Measurements from ENCODE around the gene INHA.

The INHA gene

DNA sequence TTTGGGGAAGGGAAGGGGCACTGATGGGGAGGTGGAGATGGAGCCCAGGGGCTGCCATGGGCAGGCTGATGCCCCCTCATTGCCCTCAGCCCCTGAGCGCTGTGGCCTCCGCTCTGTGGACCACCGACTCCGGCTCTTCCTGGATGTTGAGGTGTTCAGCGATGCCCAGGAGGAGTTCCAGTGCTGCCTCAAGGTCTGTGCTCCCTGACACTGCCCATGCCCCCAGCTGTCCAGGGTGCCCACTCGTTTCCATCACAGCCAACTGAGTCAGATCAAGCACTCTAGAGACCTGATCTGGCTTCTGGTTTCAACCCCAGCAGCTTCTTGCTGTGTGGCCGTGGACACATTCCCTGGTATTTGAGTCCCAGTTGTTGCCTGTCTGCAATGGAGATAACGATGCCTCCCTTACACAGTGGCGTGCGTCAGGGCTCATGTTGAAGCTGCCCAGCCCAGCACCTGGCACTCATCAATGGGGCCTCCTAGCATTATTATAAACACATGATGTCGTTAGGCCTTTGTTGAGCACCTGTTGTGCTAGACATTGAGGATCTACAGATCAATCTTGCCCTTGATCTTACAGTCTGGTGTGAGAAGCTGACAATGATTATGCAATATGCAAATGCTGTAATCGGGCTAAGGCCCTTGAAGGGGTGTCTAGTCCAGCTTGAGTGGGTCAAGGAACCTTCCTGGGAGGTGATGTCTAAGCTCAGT is 39.9 kb downstream of the INHA start:
- H3K9me3 ChIP-seq (ENCODE audit: severe bottlenecking) = no peaks in the 10 kb centered on the region
- H3K27me3 ChIP-seq (ENCODE audit: insufficient read depth, low read depth, severe bottlenecking) = no peaks in the 10 kb centered on the region
- H3K36me3 ChIP-seq = peaks cover 3% of the 10 kb centered on the region; the same call in 1 of the 2 replicates
- H3K27ac ChIP-seq = no peak overlapping the region
- no peak overlapping the region for H3K4me3 ChIP-seq (ENCODE audit: low read depth, low read length)
- TF ChIP-seq, protein P1, sequence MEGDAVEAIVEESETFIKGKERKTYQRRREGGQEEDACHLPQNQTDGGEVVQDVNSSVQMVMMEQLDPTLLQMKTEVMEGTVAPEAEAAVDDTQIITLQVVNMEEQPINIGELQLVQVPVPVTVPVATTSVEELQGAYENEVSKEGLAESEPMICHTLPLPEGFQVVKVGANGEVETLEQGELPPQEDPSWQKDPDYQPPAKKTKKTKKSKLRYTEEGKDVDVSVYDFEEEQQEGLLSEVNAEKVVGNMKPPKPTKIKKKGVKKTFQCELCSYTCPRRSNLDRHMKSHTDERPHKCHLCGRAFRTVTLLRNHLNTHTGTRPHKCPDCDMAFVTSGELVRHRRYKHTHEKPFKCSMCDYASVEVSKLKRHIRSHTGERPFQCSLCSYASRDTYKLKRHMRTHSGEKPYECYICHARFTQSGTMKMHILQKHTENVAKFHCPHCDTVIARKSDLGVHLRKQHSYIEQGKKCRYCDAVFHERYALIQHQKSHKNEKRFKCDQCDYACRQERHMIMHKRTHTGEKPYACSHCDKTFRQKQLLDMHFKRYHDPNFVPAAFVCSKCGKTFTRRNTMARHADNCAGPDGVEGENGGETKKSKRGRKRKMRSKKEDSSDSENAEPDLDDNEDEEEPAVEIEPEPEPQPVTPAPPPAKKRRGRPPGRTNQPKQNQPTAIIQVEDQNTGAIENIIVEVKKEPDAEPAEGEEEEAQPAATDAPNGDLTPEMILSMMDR (IDR thresholded peaks at IDR 0.05; ENCODE audit: low read depth, low read length) = no peak
- no peak for DNase-seq

DNA sequence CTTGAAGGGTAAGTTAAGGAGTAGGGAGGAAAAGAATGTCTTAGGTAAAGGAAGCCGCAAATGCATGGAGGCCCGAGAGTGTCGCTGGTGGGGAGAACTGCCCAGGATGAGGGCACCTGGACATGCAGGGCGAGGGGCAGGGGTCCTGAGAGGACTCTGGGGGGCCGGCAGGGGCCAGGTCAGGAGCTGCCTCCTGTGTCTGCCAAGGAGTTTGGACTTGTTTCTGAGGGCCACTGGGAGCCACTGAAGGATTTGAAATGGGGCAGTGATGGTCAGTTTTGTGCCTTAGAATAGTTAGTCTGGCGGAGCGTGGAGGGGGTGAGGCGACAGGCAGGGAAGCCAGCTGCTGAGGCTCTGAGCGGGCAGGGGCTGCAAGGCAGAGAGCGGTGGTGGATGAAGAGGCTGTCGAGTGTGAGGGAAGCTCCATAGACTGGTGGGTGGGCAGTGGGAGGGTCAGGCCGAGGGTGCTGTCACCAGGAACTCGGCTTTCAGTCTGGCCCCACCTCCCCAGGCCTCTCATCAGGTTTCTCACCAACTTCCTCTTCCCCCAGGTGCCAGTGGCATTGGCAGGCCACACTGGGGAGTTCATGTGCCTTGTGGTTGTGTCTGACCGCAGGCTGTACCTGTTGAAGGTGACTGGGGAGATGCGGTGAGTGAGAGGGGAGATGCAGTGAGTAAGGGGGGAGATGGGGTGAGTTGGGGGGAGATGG is 40.6 kb downstream of the INHA start:
- H3K36me3 ChIP-seq = peaks cover 3% of the 10 kb centered on the region; the same call in 1 of the 2 replicates
- H3K27me3 ChIP-seq (ENCODE audit: insufficient read depth, low read depth, severe bottlenecking) = no peaks in the 10 kb centered on the region
- no peaks in the 10 kb centered on the region for H3K9me3 ChIP-seq (ENCODE audit: severe bottlenecking)
- DNase-seq = no peak
- H3K4me3 ChIP-seq (ENCODE audit: low read depth, low read length) = no peak overlapping the region
- no peak overlapping the region for H3K27ac ChIP-seq
- TF ChIP-seq, protein P1 (IDR thresholded peaks at IDR 0.05; ENCODE audit: low read depth, low read length) = no peak

DNA sequence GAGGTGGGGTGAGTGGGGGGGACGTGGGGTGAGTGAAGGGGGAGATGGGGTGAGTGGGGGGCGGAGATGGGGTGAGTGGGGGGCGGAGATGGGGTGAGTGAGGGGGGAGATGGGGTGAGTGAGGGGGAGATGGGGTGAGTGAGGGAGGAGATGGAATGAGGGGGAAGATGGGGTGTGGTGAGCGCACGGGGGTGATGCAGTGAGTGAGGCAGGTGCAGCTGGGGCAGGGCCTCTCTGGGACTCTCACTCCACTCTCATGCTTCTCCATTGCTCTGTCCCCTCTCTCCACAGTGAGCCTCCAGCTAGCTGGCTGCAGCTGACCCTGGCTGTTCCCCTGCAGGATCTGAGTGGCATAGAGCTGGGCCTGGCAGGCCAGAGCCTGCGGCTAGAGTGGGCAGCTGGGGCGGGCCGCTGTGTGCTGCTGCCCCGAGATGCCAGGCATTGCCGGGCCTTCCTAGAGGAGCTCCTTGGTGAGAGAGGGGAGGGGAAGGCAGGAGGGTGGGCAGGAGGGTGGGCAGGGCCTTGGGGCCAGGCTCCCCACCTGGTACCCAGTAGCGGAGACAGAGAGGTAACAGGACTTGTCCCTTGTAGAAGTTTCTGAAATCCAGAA is 41.5 kb downstream of the INHA start:
- Histone ChIP-seq H3K36me3 (peaks cover 3% of the 10 kb centered on the region; the same call in 1 of the 2 replicates), H3K27me3 (ENCODE audit: insufficient read depth, low read depth, severe bottlenecking) (no peaks in the 10 kb centered on the region), H3K27ac (no peak overlapping the region), H3K9me3 (ENCODE audit: severe bottlenecking) (no peaks in the 10 kb centered on the region), H3K4me3 (ENCODE audit: low read depth, low read length) (no peak overlapping the region)
- no peak for DNase-seq
- TF ChIP-seq, protein P1 (IDR thresholded peaks at IDR 0.05; ENCODE audit: low read depth, low read length) = no peak

DNA sequence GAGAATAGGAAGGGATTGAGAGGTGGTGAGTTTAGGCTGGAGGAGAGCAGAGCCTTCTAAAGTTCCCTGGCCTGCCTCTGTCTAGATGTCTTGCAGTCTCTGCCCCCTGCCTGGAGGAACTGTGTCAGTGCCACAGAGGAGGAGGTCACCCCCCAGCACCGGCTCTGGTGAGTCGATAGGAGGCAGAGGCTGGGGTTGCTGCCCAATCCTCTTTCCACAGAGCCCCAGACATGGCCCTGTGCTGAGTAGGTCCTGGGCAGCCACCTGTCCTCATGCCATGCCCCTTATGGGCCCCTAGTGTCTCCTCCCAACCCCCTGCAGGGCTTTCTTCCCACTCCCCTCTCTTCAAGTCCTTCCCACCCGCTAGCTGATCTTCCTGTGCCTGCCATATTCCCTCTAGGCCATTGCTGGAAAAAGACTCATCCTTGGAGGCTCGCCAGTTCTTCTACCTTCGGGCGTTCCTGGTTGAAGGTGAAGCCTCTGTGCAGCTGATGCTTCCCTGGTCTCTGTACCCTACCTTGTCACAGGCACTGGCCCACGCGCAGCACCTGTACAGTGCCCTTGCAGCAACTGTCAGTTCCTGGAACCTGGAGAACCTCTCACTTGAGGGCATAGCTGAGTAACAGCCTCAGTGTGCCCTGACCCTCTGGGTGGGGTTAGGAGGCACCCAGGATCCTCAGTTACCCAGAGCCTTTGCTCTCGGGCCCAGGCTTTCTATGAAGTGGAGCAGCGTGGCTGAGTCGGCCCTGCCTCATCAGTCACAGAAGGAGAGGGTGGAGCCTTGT is 42.2 kb downstream of the INHA start:
- no peak overlapping the region for H3K4me3 ChIP-seq (ENCODE audit: low read depth, low read length)
- H3K27ac ChIP-seq = no peak overlapping the region
- H3K9me3 ChIP-seq (ENCODE audit: severe bottlenecking) = no peaks in the 10 kb centered on the region
- peaks cover 3% of the 10 kb centered on the region; the same call in 1 of the 2 replicates for H3K36me3 ChIP-seq
- TF ChIP-seq, protein P1 (IDR thresholded peaks at IDR 0.05; ENCODE audit: low read depth, low read length) = no peak
- DNase-seq = no peak
- H3K27me3 ChIP-seq (ENCODE audit: insufficient read depth, low read depth, severe bottlenecking) = no peaks in the 10 kb centered on the region

DNA sequence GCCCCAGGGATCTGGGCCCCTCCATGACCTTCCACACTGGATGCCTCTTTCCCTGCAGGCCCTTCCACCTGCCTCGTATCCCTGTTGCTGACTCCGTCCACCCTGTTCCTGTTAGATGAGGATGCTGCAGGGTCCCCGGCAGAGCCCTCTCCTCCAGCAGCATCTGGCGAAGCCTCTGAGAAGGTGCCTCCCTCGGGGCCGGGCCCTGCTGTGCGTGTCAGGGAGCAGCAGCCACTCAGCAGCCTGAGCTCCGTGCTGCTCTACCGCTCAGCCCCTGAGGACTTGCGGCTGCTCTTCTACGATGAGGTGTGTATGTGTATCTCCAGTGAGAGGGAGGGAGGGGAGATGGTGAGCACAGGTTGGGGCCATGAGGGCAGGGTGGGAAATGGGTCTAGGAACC is 42.9 kb downstream of the INHA start:
- Histone ChIP-seq H3K9me3 (ENCODE audit: severe bottlenecking) (no peaks in the 10 kb centered on the region), H3K4me3 (ENCODE audit: low read depth, low read length) (no peak overlapping the region), H3K27ac (no peak overlapping the region), H3K36me3 (peaks cover 3% of the 10 kb centered on the region; the same call in 1 of the 2 replicates), H3K27me3 (ENCODE audit: insufficient read depth, low read depth, severe bottlenecking) (no peaks in the 10 kb centered on the region)
- no peak for DNase-seq
- TF ChIP-seq, protein P1 (IDR thresholded peaks at IDR 0.05; ENCODE audit: low read depth, low read length) = no peak

Measured in WERI-Rb-1 (cell line).